HEK293 (cell line): ENCODE measurements around the gene TNS4.

Experiments used
- CTCF ChIA-PET: fragments of 350-600 bp; formaldehyde crosslinking; extraction: SDS; loops from one replicate; lab custom pipeline; 2021; ENCODE audit warnings: antibody characterized with exemption; lab: Yijun Ruan, JAX
- POLR2A ChIA-PET: fragments of 300-600 bp; formaldehyde crosslinking; extraction: SDS; loops from one replicate; lab custom pipeline; 2020; ENCODE audit warnings: antibody characterized with exemption, inconsistent platforms; lab: Yijun Ruan, JAX
- H3K27ac ChIP-seq: fragments of 200-500 bp; sonication (Bioruptor generic); 2 replicates; pipeline ENCODE4 v1.5.1; 2014; ENCODE audit warnings: low read depth, low read length, control low read depth, inconsistent platforms; ENCODE audit errors: extremely low read depth
- H3K36me3 ChIP-seq, 2 experiments: fragments of 200-500 bp in 1 of 2; sonication (Bioruptor generic) in 1 of 2; 1 replicate in 1 of 2; 2 replicates in 1 of 2; pipeline ENCODE4 v1.5.1; 2014 to 2017; ENCODE audit warnings: inconsistent platforms in 2 of 2, low read length in 2 of 2; ENCODE audit not compliant: control insufficient read depth in 2 of 2, insufficient read depth in 1 of 2
- H3K4me1 ChIP-seq: fragments of 200-500 bp; sonication (Bioruptor generic); 2 replicates; pipeline ENCODE4 v1.5.1; 2014; ENCODE audit warnings: mild to moderate bottlenecking, low read length, inconsistent platforms; ENCODE audit not compliant: control insufficient read depth, insufficient read depth
- H3K4me3 ChIP-seq: 2 replicates; pipeline ENCODE4 v1.5.1; 2011; ENCODE audit warnings: low read depth, mild to moderate bottlenecking, control low read depth, low read length, moderate library complexity
- H3K9me3 ChIP-seq: fragments of 200-500 bp; sonication (Bioruptor generic); 2 replicates; pipeline ENCODE4 v1.5.1; 2014; ENCODE audit warnings: low read depth, low read length, inconsistent platforms; ENCODE audit not compliant: control insufficient read depth, insufficient read depth
- GLIS1 ChIP-seq: fragments of 450-650 bp; formaldehyde crosslinking; IDR thresholded peaks from 2 replicates; pipeline ENCODE4 v1.5.1; 2016; ENCODE audit warnings: missing biosample characterization, missing genetic modification characterization
- INSM2 ChIP-seq: fragments of 450-650 bp; formaldehyde crosslinking; IDR thresholded peaks from 2 replicates; pipeline ENCODE4 v1.5.1; 2016; ENCODE audit warnings: missing biosample characterization, missing genetic modification characterization
- KLF1 ChIP-seq: fragments of 450-650 bp; formaldehyde crosslinking; IDR thresholded peaks from 2 replicates; pipeline ENCODE4 v1.5.1; 2016; ENCODE audit warnings: missing biosample characterization, missing genetic modification characterization
- PRDM1 ChIP-seq: fragments of 450-650 bp; formaldehyde crosslinking; IDR thresholded peaks from 2 replicates; pipeline ENCODE4; 2016; ENCODE audit warnings: missing biosample characterization, missing genetic modification characterization
- SP2 ChIP-seq: fragments of 450-650 bp; formaldehyde crosslinking; IDR thresholded peaks from 2 replicates; pipeline ENCODE4 v1.5.1; 2016; ENCODE audit warnings: missing biosample characterization, missing genetic modification characterization
- WT1 ChIP-seq: fragments of 450-650 bp; formaldehyde crosslinking; IDR thresholded peaks from 2 replicates; pipeline ENCODE4 v1.5.1; 2016; ENCODE audit warnings: missing biosample characterization, missing genetic modification characterization
- ZFHX2 ChIP-seq: fragments of 450-650 bp; formaldehyde crosslinking; conservative IDR thresholded peaks from 2 replicates; pipeline ENCODE4 v1.5.1; 2016; ENCODE audit warnings: missing biosample characterization, missing genetic modification characterization
- ZNF175 ChIP-seq: fragments of 450-650 bp; formaldehyde crosslinking; IDR thresholded peaks from 2 replicates; pipeline ENCODE4 v1.5.1; 2016; ENCODE audit warnings: missing biosample characterization, missing genetic modification characterization
- ZNF335 ChIP-seq: fragments of 450-650 bp; formaldehyde crosslinking; conservative IDR thresholded peaks from 2 replicates; pipeline ENCODE4 v1.5.1; 2016; ENCODE audit warnings: missing biosample characterization, missing genetic modification characterization
- ZNF341 ChIP-seq: fragments of 450-650 bp; formaldehyde crosslinking; IDR thresholded peaks from 2 replicates; pipeline ENCODE4; 2016; ENCODE audit warnings: low read depth, missing biosample characterization, missing genetic modification characterization
- ZNF366 ChIP-seq: fragments of 450-650 bp; formaldehyde crosslinking; conservative IDR thresholded peaks from 2 replicates; pipeline ENCODE4 v1.5.1; 2016; ENCODE audit warnings: missing biosample characterization, missing genetic modification characterization
- ZNF610 ChIP-seq: fragments of 450-650 bp; formaldehyde crosslinking; IDR thresholded peaks from 2 replicates; pipeline ENCODE4 v1.5.1; 2016; ENCODE audit warnings: missing biosample characterization, missing genetic modification characterization, borderline replicate concordance
- ZNF677 ChIP-seq: fragments of 450-650 bp; IDR thresholded peaks from 2 replicates; pipeline ENCODE4 v1.5.0; 2018; ENCODE audit warnings: missing biosample characterization, mild to moderate bottlenecking, missing genetic modification characterization, moderate library complexity
- ZSCAN16 ChIP-seq: fragments of 450-650 bp; formaldehyde crosslinking; IDR thresholded peaks from 2 replicates; pipeline ENCODE4 v1.5.1; 2016; ENCODE audit warnings: missing biosample characterization, missing genetic modification characterization
- TF ChIP-seq, protein P1 (sequence below): fragments of 450-650 bp; formaldehyde crosslinking; IDR thresholded peaks from 2 replicates; pipeline ENCODE4 v1.5.1; 2016; ENCODE audit warnings: missing biosample characterization, missing genetic modification characterization, borderline replicate concordance
- TF ChIP-seq, protein P2 (sequence below): fragments of 450-650 bp; formaldehyde crosslinking; IDR thresholded peaks from 2 replicates; pipeline ENCODE4 v1.5.1; 2016; ENCODE audit warnings: missing biosample characterization, missing genetic modification characterization
- TF ChIP-seq, protein P3 (sequence below): fragments of 450-650 bp; formaldehyde crosslinking; IDR thresholded peaks from 2 replicates; pipeline ENCODE4 v1.5.1; 2016; ENCODE audit warnings: missing biosample characterization, missing genetic modification characterization
- TF ChIP-seq, protein P4 (sequence below): fragments of 450-650 bp; formaldehyde crosslinking; IDR thresholded peaks from 2 replicates; pipeline ENCODE4 v1.5.1; 2016; ENCODE audit warnings: missing biosample characterization, missing genetic modification characterization

TNS4 gene

GRCh38 chr17:40482722-40483121 lies 18.7 kb downstream of the TNS4 start:
- no peak overlapping the region for H3K4me3 ChIP-seq
- CTCF ChIA-PET, result interaction anchor here (0.6 to 1.5 kb wide), 4 partner anchors 8 to 39 kb away, joined by 3 to 4 read pairs (median 3); no protein-coding TSS in a partner anchor
- H3K36me3 ChIP-seq, result no peaks in the 10 kb centered on the region
- POLR2A ChIA-PET, result no interaction called here
- H3K9me3 ChIP-seq, result no peaks in the 10 kb centered on the region
- H3K4me1 ChIP-seq, result peaks cover 11% of the 10 kb centered on the region
- H3K27ac ChIP-seq, result no peak overlapping the region
- peak; percentile 53; the same call in 1 of the 2 replicates for TF ChIP-seq KLF1 (tag by site-specific recombination)
- TF ChIP-seq, protein P1, sequence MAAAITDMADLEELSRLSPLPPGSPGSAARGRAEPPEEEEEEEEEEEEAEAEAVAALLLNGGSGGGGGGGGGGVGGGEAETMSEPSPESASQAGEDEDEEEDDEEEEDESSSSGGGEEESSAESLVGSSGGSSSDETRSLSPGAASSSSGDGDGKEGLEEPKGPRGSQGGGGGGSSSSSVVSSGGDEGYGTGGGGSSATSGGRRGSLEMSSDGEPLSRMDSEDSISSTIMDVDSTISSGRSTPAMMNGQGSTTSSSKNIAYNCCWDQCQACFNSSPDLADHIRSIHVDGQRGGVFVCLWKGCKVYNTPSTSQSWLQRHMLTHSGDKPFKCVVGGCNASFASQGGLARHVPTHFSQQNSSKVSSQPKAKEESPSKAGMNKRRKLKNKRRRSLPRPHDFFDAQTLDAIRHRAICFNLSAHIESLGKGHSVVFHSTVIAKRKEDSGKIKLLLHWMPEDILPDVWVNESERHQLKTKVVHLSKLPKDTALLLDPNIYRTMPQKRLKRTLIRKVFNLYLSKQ (tag by site-specific recombination), result no peak

GRCh38 chr17:40481106-40481505 lies 20.3 kb downstream of the TNS4 start:
- no peak for TF ChIP-seq ZNF610 (tag by site-specific recombination)
- peak; percentile 62 for TF ChIP-seq ZNF366 (tag by site-specific recombination)
- H3K4me3 ChIP-seq, result no peak overlapping the region
- H3K36me3 ChIP-seq, result no peaks in the 10 kb centered on the region
- H3K4me1 ChIP-seq, result peaks cover 7% of the 10 kb centered on the region
- H3K27ac ChIP-seq, result no peak overlapping the region
- ChIA-PET CTCF (interaction anchor here (0.5 to 1.5 kb wide), 5 partner anchors 9 to 62 kb away, joined by 3 to 4 read pairs (median 3); no protein-coding TSS in a partner anchor), POLR2A (no interaction called here)
- H3K9me3 ChIP-seq, result no peaks in the 10 kb centered on the region

- ChIA-PET POLR2A (no interaction called here), CTCF (interaction anchor here (0.6 to 1.5 kb wide), 3 partner anchors 48 to 53 kb away, joined by 3 to 4 read pairs (median 4); no protein-coding TSS in a partner anchor)
- Histone ChIP-seq H3K27ac (no peak overlapping the region), H3K4me3 (no peak overlapping the region), H3K36me3 (no peaks in the 10 kb centered on the region), H3K9me3 (no peaks in the 10 kb centered on the region), H3K4me1 (peaks cover 3% of the 10 kb centered on the region)
- no peak for TF ChIP-seq INSM2
- TF ChIP-seq PRDM1 (tag by site-specific recombination), result no peak
- TF ChIP-seq, protein P2, sequence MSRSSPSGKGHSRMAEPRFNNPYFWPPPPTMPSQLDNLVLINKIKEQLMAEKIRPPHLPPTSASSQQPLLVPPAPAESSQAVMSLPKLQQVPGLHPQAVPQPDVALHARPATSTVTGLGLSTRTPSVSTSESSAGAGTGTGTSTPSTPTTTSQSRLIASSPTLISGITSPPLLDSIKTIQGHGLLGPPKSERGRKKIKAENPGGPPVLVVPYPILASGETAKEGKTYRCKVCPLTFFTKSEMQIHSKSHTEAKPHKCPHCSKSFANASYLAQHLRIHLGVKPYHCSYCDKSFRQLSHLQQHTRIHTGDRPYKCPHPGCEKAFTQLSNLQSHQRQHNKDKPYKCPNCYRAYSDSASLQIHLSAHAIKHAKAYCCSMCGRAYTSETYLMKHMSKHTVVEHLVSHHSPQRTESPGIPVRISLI (tag by site-specific recombination), result no peak
- TF ChIP-seq, protein P3, sequence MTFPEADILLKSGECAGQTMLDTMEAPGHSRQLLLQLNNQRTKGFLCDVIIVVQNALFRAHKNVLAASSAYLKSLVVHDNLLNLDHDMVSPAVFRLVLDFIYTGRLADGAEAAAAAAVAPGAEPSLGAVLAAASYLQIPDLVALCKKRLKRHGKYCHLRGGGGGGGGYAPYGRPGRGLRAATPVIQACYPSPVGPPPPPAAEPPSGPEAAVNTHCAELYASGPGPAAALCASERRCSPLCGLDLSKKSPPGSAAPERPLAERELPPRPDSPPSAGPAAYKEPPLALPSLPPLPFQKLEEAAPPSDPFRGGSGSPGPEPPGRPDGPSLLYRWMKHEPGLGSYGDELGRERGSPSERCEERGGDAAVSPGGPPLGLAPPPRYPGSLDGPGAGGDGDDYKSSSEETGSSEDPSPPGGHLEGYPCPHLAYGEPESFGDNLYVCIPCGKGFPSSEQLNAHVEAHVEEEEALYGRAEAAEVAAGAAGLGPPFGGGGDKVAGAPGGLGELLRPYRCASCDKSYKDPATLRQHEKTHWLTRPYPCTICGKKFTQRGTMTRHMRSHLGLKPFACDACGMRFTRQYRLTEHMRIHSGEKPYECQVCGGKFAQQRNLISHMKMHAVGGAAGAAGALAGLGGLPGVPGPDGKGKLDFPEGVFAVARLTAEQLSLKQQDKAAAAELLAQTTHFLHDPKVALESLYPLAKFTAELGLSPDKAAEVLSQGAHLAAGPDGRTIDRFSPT (tag by site-specific recombination), result 0 out of 2 replicates have a peak, but pooled peaks have one; percentile 26
- peak; percentile 26; the same call in 1 of the 2 replicates for TF ChIP-seq ZFHX2 (tag by site-specific recombination)
- no peak for TF ChIP-seq ZNF677 (tag by site-specific recombination)
- TF ChIP-seq, protein P4, sequence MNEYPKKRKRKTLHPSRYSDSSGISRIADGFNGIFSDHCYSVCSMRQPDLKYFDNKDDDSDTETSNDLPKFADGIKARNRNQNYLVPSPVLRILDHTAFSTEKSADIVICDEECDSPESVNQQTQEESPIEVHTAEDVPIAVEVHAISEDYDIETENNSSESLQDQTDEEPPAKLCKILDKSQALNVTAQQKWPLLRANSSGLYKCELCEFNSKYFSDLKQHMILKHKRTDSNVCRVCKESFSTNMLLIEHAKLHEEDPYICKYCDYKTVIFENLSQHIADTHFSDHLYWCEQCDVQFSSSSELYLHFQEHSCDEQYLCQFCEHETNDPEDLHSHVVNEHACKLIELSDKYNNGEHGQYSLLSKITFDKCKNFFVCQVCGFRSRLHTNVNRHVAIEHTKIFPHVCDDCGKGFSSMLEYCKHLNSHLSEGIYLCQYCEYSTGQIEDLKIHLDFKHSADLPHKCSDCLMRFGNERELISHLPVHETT (tag by site-specific recombination), result no peak
- TF ChIP-seq WT1 (tag by site-specific recombination), result peak; percentile 53; the same call in 1 of the 2 replicates
- TF ChIP-seq ZNF335 (tag by site-specific recombination), result peak; percentile 39; the same call in 1 of the 2 replicates
- TF ChIP-seq ZSCAN16, result no peak
- TF ChIP-seq SP2 (tag by site-specific recombination), result no peak
- no peak for TF ChIP-seq ZNF175 (tag by site-specific recombination)
- TF ChIP-seq GLIS1 (tag by site-specific recombination), result no peak
- no peak for TF ChIP-seq ZNF341 (tag by site-specific recombination)
- TF ChIP-seq KLF1 (tag by site-specific recombination), result peak; percentile 96
Observed at GRCh38 chr17:40480501-40481003, 20.9 kb downstream of the TNS4 start.
